ENCODE data around the gene CAAP1.
A peak's percentile ranks its signal among the peaks of the same experiment; 100 is the strongest.
"Not testable (repeated sequence)": the region's sequence is repeated elsewhere in the genome, so short reads cannot be mapped to it uniquely, and the experiment has no call there.

Gene CAAP1
- total RNA-seq: 21.3 to 29.1 (median 25.6) reads per million in 4 experiments

- DNase-seq: peak; percentile 82
Measured at GRCh38 chr9:26892251-26893029, at the start of gene CAAP1. Gene CAAP1 (minus strand): TSS chr9:26892802. CDS start chr9:26892715, 87 bp downstream.

- no peak for DNase-seq
Measured at GRCh38 chr9:26940779-26941178, 48.2 kb upstream of the CAAP1 start.

DNA sequence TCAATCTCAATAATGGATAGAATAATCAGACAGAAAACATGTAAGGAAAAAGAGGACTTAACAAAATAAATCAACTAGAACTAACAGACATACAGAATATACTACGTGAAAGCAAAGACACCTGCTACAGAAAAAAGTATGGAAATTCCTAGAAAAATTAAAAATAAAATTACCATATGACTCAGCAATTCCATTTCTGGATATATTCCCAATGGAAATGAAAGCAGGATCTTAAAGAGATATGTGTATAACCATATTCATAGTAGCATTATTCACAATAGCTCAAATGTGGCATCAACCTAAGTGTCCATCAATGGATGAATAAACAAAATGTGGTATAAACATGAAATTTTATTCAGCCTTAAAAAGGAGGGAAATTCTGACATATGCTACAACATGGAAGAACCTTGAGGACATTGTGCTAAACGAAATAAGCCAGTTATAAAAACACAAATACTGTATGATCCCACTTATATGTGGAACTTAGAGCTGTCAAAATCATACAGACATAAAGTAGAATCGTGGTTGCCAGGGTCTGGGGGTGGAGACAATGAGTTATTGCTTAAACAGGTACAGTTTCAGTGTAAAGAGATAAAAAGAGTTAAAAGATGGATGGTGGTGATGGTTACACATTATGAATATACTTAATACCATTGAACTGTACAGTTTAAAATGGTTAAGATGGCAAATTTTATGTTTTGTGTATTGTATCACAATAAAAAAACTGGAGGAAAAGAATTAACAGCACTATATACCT lies 47.5 kb upstream of the CAAP1 start:
- no peak for DNase-seq

DNA sequence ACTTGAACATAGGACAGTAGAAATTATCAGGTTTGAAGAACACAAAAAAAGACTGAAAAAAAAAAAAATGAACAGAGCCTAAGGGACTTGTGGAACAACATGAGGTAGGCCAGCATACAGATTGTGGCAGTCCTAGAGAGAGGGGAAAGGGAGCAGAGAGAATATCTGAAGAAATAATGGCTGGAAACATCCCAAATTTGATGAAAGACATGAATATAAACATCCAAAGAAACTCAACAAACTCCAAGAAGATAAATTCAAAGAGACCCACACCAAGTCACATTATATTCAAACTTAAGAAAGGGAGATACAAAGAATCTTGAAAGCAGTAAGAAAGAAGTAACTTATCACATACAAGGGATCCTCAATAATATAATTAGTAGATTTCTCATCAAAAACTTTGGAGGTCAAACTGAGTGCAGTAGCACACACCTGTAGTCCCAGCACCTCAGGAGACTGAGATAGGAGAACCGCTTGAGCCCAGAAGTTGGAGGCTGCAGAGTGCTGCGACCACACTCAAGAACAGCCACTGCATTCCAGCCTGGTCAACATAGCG lies 45.3 kb upstream of the CAAP1 start:
- no peak for DNase-seq

- DNase-seq: no peak
Measured at GRCh38 chr9:26935847-26936246, 43.2 kb upstream of the CAAP1 start.

DNA sequence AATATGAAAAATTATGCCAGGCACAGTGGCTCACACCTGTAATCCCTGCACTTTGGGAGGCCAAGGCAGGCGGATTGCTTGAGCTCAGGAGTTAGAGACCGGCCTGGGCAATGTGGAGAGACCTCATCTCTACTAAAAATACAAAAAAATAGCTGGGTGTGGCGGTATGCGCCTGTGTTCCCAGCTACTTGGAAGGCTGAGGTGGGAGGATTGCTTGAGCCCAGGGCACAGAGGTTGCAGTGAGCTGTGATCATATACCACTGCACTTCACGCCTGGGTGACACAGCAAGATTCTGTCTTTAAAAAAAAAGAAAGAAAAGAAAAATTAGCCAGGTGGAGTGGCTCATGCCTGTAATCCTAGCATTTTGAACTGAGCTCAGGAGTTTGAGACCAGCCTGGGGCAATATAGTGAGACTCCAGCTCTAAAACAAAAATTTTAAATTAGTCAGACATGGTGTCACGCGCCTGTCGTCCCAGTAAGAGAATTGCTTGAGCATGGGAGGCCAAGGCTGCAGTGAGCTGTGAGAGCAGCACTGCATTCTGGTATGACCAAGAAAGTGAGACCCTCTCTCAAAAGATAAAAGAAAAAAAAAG lies 36.4 kb upstream of the CAAP1 start:
- no peak for DNase-seq

DNA sequence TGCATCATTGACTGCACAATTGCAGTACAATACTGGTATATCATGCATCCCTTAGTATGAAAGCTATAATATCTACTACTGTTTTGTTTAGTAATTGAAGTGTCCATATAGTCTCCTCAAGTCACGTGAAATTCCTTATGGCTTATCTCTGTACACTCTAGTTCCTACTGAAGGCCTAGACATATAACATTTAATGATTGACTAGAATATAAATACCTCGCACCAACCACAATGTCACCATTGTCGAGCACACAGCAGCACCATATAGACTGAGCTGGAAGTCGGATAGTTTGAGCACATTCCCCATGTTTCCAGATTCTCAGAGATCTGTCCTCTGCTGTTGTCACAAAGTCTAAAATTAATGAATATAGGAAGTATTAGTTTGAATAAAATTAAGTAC lies 33.0 kb upstream of the CAAP1 start:
- DNase-seq: no peak

DNA sequence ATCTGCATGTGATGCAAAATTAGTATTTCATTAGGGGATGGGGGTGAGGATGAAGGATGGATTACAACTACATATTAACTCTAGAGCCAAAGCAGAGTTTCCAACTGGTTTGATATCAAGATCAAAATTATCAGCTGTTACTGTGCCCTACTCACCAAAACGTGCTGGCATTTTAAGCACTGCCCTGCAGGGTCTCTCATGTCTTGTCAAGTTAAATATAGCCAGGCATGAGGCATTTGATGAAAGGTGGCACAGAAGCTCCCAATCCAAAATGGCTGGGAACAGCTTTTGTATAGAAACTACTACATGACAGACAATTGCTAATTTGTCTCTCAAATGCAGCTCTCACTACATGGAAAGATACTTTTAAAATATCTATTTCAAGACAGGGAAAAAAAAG lies 27.1 kb upstream of the CAAP1 start:
- no peak for DNase-seq

DNA sequence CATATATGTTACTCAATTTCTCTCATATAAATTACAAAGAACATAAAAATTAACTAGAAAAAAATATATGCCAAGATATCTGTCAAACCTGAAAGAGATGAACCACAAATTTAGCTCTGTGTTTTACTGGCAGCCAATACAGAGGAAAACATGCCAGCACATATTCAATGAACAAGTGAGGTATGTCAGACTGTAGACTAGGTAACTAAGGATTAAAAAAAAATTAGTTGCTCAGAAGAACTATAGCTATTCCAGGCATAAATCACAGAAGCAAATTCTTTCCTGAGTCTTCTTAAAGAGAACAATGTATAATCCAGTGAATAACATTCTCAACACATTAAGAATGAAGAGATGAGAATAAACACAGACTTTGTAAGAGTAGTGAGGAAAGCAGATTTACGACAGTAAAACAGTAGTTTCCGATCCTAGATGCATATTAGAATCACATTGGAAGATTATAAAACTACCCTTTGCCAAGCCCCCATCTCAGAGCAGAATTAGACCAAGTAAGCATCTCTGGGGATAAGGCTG lies 20.6 kb upstream of the CAAP1 start:
- no peak for DNase-seq

DNA sequence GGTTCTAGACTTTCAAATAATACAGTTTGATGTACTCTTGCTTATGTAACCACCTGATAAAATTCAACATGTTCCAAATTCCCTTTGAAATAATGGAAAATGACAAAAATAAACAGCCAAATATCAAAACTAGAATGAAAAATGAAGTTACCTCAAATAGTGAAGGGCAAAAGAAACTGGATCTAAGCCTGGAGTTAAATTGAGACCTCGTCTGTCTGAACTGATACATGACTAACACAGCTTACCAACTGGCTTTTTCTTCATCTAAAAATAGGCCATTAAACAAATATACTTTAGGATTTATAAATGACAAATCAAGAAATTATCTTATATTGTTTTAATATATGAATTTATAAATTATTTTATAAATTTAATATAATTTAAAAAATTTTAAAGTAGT lies 12.1 kb upstream of the CAAP1 start:
- DNase-seq: no peak

GRCh38 chr9:26904070-26904469 lies 11.5 kb upstream of the CAAP1 start:
- DNase-seq: no peak

DNA sequence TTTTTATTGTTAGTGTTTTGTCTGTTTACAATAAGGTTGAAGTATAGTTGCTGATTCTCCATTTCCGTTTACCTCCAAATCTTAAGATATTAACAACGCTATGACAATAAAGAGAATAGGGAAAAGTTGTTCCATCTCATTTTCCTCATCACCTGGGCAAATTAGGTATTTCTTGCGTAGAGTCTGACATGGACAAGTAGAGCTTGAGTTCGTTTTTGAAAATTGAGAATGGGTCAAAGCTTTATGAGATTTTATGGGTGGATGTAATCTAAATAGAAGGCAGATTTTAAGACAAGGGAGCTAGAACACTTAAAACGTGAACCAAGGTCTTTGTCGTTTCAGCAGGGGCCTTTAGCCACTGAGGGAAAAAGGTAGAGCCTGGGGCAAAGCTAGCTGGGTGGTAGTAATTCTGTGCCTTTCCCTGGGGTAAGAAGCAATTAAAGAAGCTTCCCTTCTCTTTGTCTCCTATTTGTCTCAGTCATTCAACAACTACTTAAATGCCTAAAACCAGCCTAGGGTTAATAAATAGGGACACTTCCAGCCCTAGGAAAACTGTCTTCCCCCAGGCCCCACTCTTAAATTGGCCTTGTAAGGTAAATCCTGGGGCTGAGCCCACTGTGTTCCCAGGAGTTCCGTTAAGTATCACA lies 551 bp upstream of the CAAP1 start:
- DNase-seq: no peak

GRCh38 chr9:26891726-26892125 lies 876 bp downstream of the CAAP1 start:
- DNase-seq: no peak

GRCh38 chr9:26888271-26888670 lies 4.3 kb downstream of the CAAP1 start:
- DNase-seq: no peak

DNA sequence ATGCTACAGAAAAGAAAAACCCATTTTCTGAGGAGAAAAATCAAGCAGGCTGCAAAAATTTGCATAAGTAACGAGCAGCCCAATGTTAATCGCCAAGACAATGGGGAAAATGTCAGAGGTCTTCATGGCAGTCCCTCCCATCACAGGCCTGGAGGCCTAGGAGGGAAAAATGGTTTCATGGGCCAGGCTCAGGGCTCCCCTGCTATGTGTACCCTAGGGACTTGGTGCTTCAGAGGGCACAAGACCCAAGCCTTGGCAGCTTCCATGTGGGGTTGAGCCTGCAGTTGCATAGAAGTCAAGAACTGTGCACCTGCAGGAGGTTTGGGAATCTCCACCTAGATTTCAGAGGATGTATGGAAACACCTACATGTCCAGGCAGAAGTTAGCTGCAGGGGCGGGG lies 10.4 kb downstream of the CAAP1 start:
- DNase-seq: no peak

GRCh38 chr9:26880262-26880661 lies 12.3 kb downstream of the CAAP1 start:
- DNase-seq: no peak

DNA sequence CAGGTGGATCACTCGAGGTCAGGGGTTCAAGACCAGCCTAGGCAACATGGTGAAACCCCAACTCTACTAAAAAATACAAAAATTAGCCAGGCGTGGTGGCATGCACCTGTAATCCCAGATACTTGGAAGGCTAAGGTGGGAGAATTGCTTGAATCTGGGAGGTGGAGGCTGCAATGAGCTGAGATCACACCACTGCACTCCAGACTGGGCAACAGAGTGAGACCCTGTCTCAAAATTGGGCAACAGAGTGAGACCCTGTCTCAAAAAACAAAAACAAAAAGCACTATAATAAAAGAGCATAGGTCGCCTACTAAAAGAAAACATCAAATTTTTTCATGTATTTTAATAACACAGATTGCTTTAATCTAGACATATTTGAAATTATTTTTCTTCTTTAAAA lies 17.4 kb downstream of the CAAP1 start:
- DNase-seq: not testable (repeated sequence)

DNA sequence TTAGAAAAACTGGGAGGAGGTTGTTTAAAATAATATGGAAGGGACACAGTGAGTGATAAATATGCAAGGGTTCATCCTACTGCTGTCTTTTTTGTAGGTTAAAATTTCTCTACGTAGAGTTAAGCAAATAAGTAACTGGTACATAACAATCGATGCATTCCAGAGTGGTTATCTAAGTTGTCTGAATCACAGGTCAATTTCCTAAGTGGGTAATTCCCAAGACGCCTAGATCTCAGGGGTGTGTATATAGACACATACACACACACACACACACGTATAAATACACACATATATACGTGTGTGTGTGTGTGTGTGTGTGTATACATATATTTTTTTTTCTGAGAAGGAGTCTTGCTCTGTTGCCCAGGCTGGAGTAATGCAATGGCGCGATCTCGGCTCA lies 22.3 kb downstream of the CAAP1 start:
- DNase-seq: no peak

DNA sequence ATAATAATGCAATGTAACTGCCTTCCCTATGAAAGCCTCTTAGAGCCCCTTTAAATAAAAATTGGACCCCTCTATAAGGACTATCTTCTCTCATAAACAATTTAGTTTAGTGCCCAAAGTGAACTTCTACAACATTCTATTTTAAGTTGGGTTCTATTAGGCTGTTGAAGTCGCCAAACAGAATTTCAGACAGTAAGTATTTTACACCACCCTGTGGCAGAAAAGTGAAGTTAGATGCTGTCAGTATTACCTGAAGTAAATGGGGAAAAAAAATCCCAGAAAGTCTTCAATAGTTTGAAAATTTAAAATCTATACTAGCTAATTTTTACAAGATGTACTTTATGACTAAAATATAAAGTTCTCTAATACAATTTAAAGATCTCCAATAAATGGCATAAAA lies 29.5 kb downstream of the CAAP1 start:
- no peak for DNase-seq

DNA sequence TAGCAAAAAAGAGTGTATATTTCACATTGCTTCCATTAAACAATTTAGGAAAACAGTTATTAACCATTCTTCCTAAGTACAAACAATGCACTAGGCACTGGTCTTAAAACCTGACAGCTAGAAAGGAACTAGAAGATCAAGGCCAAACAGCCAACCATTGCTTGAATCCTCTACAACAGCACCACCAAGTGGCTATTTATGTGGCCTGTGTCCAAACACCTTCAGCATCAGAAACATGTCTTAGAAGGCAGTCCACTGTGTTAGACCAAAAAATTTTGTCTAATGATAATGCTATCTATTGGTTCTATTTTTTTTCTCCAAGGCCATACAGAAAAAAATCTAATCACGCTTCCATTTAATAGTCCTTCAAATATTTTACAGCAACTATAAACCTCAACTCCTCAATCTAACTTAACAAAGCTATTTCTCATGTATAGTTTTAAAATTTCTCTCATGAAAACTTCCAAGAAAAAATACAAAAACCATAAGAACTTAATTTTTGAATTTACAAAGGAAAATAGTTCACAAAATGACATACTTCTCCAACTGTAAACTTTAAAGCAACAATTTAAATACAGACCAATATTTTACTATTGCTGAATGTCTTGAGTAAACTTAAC lies 36.1 kb downstream of the CAAP1 start:
- DNase-seq: no peak

DNA sequence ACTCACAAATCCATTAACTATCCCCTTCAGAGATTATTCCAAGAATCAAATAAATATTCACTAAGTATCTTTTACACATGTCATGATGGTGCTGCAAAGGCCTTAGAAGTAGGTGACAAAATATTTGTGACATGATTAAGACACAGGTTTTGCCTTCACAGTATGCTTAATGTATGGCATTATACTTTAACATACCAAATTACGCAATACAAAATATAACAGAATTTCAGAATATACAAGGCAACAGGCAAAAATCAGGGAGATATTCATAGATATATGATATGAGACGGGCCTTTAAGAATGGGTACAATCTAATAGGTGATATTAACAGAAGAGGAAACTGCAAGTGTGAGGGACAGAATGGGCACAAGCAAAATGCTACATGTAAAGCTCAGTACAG lies 41.6 kb downstream of the CAAP1 start:
- DNase-seq: no peak

- no peak for DNase-seq
Measured at GRCh38 chr9:26833792-26834191, 58.8 kb downstream of the CAAP1 start.
